Measurements from ENCODE around the gene TMPRSS13.
"Not testable (repeated sequence)": the region's sequence is repeated elsewhere in the genome, so short reads cannot be mapped to it uniquely, and the experiment has no call there.

TMPRSS13 gene
- total RNA-seq, result 2.6 to 6.7 (median 4.8) reads per million in 4 experiments

DNA sequence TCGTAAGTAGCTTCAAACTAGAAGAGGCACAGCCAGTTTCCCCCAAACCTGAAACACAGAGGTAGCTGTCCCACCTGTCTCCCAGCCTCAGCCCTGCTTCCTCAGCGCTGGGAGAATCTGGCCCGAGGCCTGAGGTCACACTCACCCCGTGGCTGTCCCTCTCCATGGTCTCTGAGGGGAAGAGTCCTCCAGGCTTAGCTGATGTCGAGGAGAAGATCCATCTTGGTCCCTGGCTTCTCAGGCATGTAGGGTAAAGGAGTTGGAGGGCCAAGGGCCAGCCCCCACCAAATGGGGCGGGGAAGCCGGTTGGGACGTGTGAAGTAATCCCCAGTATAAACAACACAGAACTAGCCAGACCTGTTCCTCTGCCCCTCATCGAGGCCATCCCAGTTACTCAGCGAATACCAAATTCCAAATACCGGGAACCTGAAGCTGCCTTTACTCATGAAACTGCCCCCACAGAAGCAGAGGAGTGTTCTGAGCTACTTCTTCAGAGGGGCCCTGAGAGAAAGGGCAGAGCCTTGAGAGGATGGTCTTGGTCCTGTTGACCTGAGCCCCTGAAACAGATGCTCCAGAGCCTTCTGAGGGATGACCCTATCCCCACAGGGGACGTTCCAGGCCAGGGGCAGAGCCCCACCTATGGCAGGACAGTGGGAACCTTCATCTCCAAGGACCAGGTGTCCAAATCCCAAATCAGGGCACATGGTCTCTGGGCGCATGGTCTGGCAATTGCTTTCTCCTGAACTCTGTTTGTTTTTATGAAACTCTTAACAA, at the start of gene TMPRSS13:
TSS of gene TMPRSS13 (minus strand) at position 261 of the 774 bp plus-strand sequence. CDS start at position 166, 95 bp downstream.
- DNase-seq, result no peak

- no peak for DNase-seq
These were observed 49.8 kb upstream of the TMPRSS13 start for GRCh38 chr11:117978991-117979390.

GRCh38 chr11:117978291-117978910, 49.2 kb upstream of the TMPRSS13 start:
- not testable (repeated sequence) for DNase-seq

- DNase-seq, result not testable (repeated sequence)
These were observed 48.5 kb upstream of the TMPRSS13 start for GRCh38 chr11:117977612-117978264.

DNA sequence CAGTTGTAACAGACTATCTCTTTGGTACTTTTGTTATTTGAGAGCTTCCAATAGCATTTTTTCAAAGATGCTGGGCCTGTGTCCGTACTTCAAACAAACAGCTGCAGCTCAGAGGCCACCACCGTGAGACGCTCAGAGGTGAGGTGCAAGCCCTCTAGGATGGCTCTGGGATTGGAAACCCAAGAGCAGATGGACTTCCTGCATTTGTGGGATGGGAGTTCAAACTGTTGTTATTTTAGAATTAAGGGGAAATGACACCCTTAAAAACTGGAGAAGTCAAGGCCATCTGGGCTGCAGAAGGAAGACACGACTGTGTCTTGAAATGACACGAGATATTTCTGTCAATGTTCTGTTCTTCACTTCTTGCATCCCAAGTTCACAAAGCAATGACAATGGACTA, 47.8 kb upstream of the TMPRSS13 start:
- no peak for DNase-seq

- no peak for DNase-seq
These were observed 47.2 kb upstream of the TMPRSS13 start for GRCh38 chr11:117976445-117976844.

- DNase-seq, result no peak
These were observed 44.3 kb upstream of the TMPRSS13 start for GRCh38 chr11:117973503-117973860.

- no peak for DNase-seq
These were observed 43.7 kb upstream of the TMPRSS13 start for GRCh38 chr11:117972629-117973502.

DNA sequence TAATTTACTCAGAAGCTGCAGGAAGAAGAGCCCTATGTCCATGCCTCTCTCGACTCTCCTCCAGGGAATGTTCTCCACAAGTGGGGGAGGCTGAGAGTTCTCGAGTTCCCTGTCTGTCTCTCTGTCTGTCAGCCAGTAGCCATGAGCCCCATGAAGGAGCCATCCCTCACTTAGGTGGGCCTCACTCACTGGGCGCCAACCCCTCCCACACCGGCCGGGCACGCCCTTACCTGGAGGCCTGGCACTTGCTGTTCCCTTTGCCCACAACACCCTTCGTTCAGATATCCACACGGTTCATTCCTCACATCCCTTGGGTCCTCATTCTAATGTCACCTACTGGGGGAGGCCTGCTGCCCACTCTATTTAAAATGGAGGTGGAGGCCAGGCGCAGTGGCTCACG, 42.8 kb upstream of the TMPRSS13 start:
- DNase-seq, result no peak

- DNase-seq, result no peak
These were observed 41.3 kb upstream of the TMPRSS13 start for GRCh38 chr11:117970400-117971024.

GRCh38 chr11:117969160-117969991, 40.2 kb upstream of the TMPRSS13 start:
- no peak for DNase-seq

DNA sequence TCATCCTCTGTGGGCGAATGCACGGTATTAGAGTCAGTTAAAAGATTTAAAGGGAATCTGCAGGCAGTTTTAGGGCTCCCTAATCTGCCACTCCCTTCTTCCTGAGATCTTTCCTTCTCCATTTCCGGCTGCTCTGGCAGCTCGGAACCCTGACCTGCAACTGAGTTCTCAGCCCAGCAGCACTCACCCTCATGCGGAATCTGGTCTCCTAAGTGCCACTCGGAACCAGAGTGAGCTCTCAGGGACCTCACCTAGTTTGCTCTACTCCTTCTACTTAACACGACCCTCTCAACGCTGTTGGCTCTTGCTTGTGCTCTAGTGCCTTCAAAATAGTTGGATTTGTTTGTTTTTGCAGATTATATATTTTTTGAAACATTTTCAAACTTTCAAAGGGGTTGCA, 37.7 kb upstream of the TMPRSS13 start:
- no peak for DNase-seq

DNA sequence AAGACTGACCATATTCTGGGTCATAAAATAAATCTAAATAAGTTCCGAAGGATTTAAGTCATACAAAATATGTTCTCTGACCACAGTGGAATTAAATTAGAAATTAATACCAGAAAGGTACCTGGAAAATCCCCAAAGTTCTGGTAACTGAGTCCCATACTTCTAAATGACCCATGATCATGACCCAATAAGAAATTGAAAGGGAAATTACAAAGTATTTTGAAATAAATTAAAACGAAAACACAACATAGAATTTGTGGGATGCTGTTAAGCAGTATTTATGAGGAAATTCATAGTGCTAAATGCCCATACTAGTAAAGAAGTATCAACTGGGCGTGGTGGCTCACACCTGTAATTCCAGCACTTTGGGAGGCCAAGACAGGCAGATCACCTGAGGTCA, 33.6 kb upstream of the TMPRSS13 start:
- no peak for DNase-seq

DNA sequence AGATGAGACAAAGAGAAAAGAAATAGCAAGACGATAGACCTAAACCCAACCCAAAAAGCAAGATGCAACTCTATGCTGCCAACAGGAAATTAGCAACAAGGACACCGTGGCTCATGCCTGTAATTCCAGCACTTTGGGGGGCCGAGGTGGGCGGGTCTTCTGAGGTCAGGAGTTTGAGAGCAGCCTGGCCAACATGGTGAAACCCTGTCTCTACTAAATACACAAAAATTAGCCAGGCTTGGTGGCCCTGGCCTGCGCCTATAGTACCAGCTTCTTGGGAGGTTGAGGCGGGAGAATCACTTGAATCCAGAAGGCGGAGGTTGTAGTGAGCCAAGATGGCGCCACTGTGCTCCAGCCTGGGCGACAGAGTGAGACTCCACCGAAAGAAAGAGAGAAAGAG, 32.7 kb upstream of the TMPRSS13 start:
- no peak for DNase-seq

DNA sequence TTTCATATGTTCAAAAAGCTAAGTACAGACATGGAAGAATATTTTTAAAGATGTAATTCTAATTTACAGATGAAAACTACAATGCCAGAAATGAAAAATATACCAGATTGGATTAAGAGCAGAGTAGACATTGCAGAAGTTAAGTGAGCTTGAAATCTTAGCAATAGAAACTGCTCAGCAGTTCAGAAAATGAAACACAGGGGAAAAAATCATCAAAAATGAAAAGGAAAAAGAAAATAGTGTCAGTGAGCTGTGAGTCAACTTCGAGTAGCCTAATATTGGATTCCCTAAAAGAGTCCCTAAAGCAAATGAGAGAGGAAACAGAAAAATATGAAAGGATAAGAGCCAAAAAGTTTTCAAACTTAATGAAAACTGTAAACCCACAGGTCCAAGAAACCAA, 31.2 kb upstream of the TMPRSS13 start:
- no peak for DNase-seq

DNA sequence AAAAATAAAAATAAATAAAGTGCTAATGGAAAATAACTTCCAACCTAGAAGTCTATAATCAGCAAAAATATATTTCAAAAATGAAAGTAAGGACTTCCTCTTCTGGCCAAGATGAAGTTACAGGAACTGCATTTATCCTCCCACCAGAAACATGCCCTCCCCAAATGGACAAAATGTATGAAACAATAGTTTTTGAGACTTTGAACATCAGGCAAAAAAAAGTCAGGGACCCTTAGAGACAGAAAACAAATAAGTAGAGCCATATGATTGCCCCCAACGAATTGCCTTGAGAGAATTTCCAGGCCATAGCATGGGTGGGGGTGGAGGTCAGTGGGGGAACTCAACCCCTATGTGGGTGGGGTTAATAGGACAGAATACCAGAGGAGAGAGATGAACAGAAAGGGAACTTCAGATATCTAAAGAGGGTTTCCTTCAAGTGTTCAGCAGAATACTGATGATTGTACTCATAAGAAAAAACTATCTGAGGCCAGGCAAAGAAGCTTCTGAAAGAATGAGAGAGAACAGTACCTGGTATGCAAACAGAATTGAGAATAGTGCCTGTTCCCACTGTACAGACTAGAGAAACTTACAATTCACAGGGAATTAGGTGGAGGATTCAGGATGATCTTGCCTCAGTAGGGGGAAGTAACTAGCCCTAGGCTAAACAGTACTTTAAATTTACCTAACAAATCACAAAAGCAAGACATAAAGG, 30.4 kb upstream of the TMPRSS13 start:
- DNase-seq, result no peak

- DNase-seq, result no peak
These were observed 29.7 kb upstream of the TMPRSS13 start for GRCh38 chr11:117958949-117959348.

DNA sequence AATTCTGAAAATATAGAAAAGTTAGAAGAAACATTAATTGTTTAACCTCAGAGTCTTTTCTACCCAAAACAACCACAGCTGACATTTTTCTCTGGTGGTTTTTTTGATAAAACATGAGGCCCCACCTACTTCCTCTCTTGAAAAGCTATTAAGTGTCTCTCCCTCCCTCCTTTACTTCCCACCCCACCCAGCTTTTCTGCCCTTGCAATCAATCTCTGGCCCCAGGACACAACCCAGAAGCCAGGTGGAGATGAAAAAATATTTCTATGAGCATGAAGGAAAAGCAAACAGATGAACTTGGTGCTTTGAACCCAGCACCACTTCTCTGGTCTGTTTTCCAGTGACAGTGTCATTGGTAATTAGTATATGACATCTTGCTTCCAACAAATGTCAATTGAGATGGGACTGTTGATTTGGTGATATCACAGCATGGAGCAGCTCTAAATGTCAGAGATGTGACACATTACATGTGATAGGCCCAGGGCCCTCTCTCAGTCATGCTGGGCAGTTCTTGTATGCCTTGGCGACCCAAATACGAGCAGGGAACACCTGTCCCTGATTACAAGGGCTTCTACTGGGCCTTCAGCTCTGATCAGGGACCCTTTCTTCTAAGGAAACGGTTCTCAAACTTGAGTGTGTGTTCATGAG, 23.9 kb upstream of the TMPRSS13 start:
- DNase-seq, result no peak

- DNase-seq, result no peak
These were observed 22.1 kb upstream of the TMPRSS13 start for GRCh38 chr11:117950993-117951961.
